ENCODE results near the gene HTT. TPM values are rescaled to one million over a fixed set of nuclear protein-coding genes. Genes with fewer than 3 reads are reported as not detected.

The HTT gene
- total and polyA plus RNA-seq, 9 donors = 13.3 to 63.2 (median 38.6) TPM

GRCh38 chr4:3223346-3223745 is 148.9 kb downstream of the HTT start:
- no peak overlapping the region for H3K4me3 ChIP-seq
- no peak for TF ChIP-seq EP300 (IDR thresholded peaks at IDR 0.05)
- TF ChIP-seq POLR2A (IDR thresholded peaks at IDR 0.05) = no peak
- TF ChIP-seq CTCF (IDR thresholded peaks at IDR 0.05) = no peak

GRCh38 chr4:3223956-3224748 is 149.7 kb downstream of the HTT start:
- no peaks in the 10 kb centered on the region for H3K36me3 ChIP-seq
- H3K27ac ChIP-seq = no peak overlapping the region

More at GRCh38 chr4:3223346-3223745, 148.9 kb downstream of the HTT start:
- DNase-seq = peak in 2 of 5 donors; percentile 10 to 19
- Histone ChIP-seq H3K27me3 (no peaks in the 10 kb centered on the region), H3K36me3 (no peaks in the 10 kb centered on the region), H3K4me1 (ENCODE audit: insufficient read depth) (no peaks in the 10 kb centered on the region), H3K9me3 (no peaks in the 10 kb centered on the region), H3K27ac (no peak overlapping the region)
- 90 to 92% (median 91%) methylated on average over 11 of the region's 11 CpGs for WGBS, 3 donors
- intact Hi-C loops (cut with DNase I) = no loop called here

GRCh38 chr4:3225071-3225850 is 150.8 kb downstream of the HTT start:
- Histone ChIP-seq H3K9me3 (no peaks in the 10 kb centered on the region), H3K27me3 (no peaks in the 10 kb centered on the region), H3K27ac (no peak overlapping the region), H3K4me3 (no peak overlapping the region), H3K36me3 (no peaks in the 10 kb centered on the region), H3K4me1 (ENCODE audit: insufficient read depth) (no peaks in the 10 kb centered on the region)
- intact Hi-C loops (cut with DNase I) = no loop called here
- DNase-seq = peak in 2 of 5 donors; percentile 10 to 29
- WGBS, 3 donors = 67 to 81% (median 80%) methylated on average over 22 of the region's 22 CpGs
- TF ChIP-seq EP300 (IDR thresholded peaks at IDR 0.05) (no peak), CTCF (IDR thresholded peaks at IDR 0.05) (no peak), POLR2A (IDR thresholded peaks at IDR 0.05) (no peak)

More at GRCh38 chr4:3223956-3224748, 149.7 kb downstream of the HTT start:
- intact Hi-C loops (cut with DNase I) = no loop called here
- peak in 2 of 5 donors; percentile 9 to 17 for DNase-seq
- no peak for TF ChIP-seq EP300 (IDR thresholded peaks at IDR 0.05)
- TF ChIP-seq POLR2A (IDR thresholded peaks at IDR 0.05) = no peak
- no peak for TF ChIP-seq CTCF (IDR thresholded peaks at IDR 0.05)
- Histone ChIP-seq H3K27me3 (no peaks in the 10 kb centered on the region), H3K9me3 (no peaks in the 10 kb centered on the region), H3K4me3 (no peak overlapping the region), H3K4me1 (ENCODE audit: insufficient read depth) (no peaks in the 10 kb centered on the region)
- 89 to 94% (median 91%) methylated on average over 13 of the region's 13 CpGs for WGBS, 3 donors

GRCh38 chr4:3225936-3226335 is 151.5 kb downstream of the HTT start:
- H3K4me3 ChIP-seq = no peak overlapping the region
- no peaks in the 10 kb centered on the region for H3K36me3 ChIP-seq
- no peak overlapping the region for H3K27ac ChIP-seq
- no peaks in the 10 kb centered on the region for H3K4me1 ChIP-seq (ENCODE audit: insufficient read depth)
- H3K9me3 ChIP-seq = no peaks in the 10 kb centered on the region
- no peak for TF ChIP-seq EP300 (IDR thresholded peaks at IDR 0.05)
- no peak for TF ChIP-seq CTCF (IDR thresholded peaks at IDR 0.05)
- no peak for TF ChIP-seq POLR2A (IDR thresholded peaks at IDR 0.05)
- peak in 2 of 5 donors; percentile 12 to 23 for DNase-seq
- intact Hi-C loops (cut with DNase I) = no loop called here
- 52 to 69% (median 63%) methylated on average over 9 of the region's 9 CpGs for WGBS, 3 donors
- H3K27me3 ChIP-seq = no peaks in the 10 kb centered on the region
